ENCODE results near the gene AR. TPM values are rescaled to one million over a fixed set of nuclear protein-coding genes. Genes with fewer than 3 reads are reported as not detected.

AR gene
- total and polyA plus RNA-seq, 10 of the 15 experiments (the other 5 are each of a cell fraction or from before 2014, with no cell fraction given): 0.07 to 0.09 (median 0.08) TPM; not detected in 7

- TF ChIP-seq REST (IDR thresholded peaks at IDR 0.05; ENCODE audit: low read depth, low read length) (no peak), TARDBP (IDR thresholded peaks at IDR 0.05; ENCODE audit: borderline replicate concordance) (no peak)
These were observed 153.6 kb downstream of the AR start (continued) for GRCh38 chrX:67697452-67697851.

- ChIA-PET POLR2A (no interaction called here), RAD21 (ENCODE audit: unreplicated experiment) (no interaction called here), SMC1A (ENCODE audit: uncharacterized antibody, unreplicated experiment) (no interaction called here), CTCF (no interaction called here)
- in situ Hi-C loops (cut with MboI) (no loop called here), intact Hi-C loops (cut with micrococcal nuclease; ENCODE audit: unreplicated experiment) (no loop called here)
- Histone ChIP-seq H2AFZ (ENCODE audit: control insufficient read depth, low read depth, low read length) (no peak overlapping the region), H3K4me2 (ENCODE audit: control insufficient read depth, insufficient read depth) (no peak overlapping the region), H3K27me3 (replicated peaks in 1 of 2; ENCODE audit: control insufficient read depth in 2 of 2, insufficient read depth in 2 of 2, low read length in 1 of 2) (no peaks in the 10 kb centered on the region), H4K20me1 (ENCODE audit: control insufficient read depth, insufficient read depth) (no peaks in the 10 kb centered on the region), H3K9me3 (replicated peaks; ENCODE audit: control insufficient read depth, insufficient read depth, low read length) (no peaks in the 10 kb centered on the region), H3K79me2 (ENCODE audit: control insufficient read depth, insufficient read depth, low read length) (no peaks in the 10 kb centered on the region), H3K9ac (ENCODE audit: control insufficient read depth, insufficient read depth, low read length) (no peak overlapping the region), H3K27ac (ENCODE audit: control insufficient read depth, insufficient read depth) (no peak overlapping the region), H3K4me3 (no peak overlapping the region), H3K36me3 (ENCODE audit: control insufficient read depth in 2 of 2, insufficient read depth in 2 of 2, low read length in 1 of 2) (no peaks in the 10 kb centered on the region), H3K4me1 (ENCODE audit: control insufficient read depth, insufficient read depth, low read length) (no peaks in the 10 kb centered on the region)
- no peak for FAIRE-seq
- ATAC-seq: no peak
- TF ChIP-seq RUNX3 (IDR thresholded peaks at IDR 0.05; ENCODE audit: low read length) (no peak), CBX3 (IDR thresholded peaks at IDR 0.05; ENCODE audit: borderline replicate concordance, low read depth) (no peak), BCL3 (IDR thresholded peaks at IDR 0.05; ENCODE audit: borderline replicate concordance, insufficient read depth, low read depth, low read length, poor library complexity, severe bottlenecking) (no peak), ZNF384 (IDR thresholded peaks at IDR 0.05; ENCODE audit: borderline replicate concordance, low read depth, low read length) (no peak), PKNOX1 (IDR thresholded peaks at IDR 0.05) (no peak), MLLT1 (IDR thresholded peaks at IDR 0.05) (no peak), ELK1 (IDR thresholded peaks at IDR 0.05; ENCODE audit: low read depth, low read length) (no peak), MYB (IDR thresholded peaks at IDR 0.05; ENCODE audit: borderline replicate concordance, low read depth, low read length) (no peak), JUNB (IDR thresholded peaks at IDR 0.05) (no peak)
- no peak for DNase-seq (ENCODE audit: low read depth, low spot score)
- no TSS peak for BruUV-seq (replicated peaks)
- 27% methylated on average over 3 of the region's 3 CpGs for WGBS (ENCODE audit: insufficient coverage, insufficient replicate concordance, low lambda C conversion rate, missing lambda C conversion rate)
These were observed 156.8 kb downstream of the AR start for GRCh38 chrX:67700602-67701001.

All from GM12878 (cell line).